ENCODE results near the gene RAD51C.

The RAD51C gene

DNA sequence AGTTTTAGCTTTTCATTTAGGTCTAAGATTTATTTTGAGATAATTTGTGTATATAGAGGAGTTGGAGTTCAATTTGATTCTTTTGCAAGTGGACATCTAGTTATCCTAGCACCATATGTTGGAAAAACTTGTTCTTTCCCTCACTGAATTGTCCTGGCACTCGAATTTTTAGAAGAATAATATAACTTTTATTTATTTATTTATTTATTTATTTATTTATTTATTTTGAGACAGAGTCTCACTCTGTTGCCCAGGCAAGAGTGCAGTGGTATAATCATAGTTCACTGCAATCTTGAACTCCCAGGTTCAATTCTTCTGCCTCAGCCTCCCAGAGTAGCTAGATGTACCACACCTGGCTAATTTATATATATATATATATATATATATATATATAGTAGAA is 92.7 kb downstream of the RAD51C start:
- no peak overlapping the region for H3K27ac ChIP-seq
- TF ChIP-seq ZFX (IDR thresholded peaks at IDR 0.05; ENCODE audit: borderline replicate concordance), result no peak
- TF ChIP-seq, protein P1, sequence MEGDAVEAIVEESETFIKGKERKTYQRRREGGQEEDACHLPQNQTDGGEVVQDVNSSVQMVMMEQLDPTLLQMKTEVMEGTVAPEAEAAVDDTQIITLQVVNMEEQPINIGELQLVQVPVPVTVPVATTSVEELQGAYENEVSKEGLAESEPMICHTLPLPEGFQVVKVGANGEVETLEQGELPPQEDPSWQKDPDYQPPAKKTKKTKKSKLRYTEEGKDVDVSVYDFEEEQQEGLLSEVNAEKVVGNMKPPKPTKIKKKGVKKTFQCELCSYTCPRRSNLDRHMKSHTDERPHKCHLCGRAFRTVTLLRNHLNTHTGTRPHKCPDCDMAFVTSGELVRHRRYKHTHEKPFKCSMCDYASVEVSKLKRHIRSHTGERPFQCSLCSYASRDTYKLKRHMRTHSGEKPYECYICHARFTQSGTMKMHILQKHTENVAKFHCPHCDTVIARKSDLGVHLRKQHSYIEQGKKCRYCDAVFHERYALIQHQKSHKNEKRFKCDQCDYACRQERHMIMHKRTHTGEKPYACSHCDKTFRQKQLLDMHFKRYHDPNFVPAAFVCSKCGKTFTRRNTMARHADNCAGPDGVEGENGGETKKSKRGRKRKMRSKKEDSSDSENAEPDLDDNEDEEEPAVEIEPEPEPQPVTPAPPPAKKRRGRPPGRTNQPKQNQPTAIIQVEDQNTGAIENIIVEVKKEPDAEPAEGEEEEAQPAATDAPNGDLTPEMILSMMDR (IDR thresholded peaks at IDR 0.05), result no peak

Data from 22Rv1 (cell line).